Suppressor macrophage treated with lipopolysaccharide for 1 hour (primary cell): Measurements from ENCODE around the gene ATG2B.

Experiments used
- DNase-seq, 3 donors: peaks; one replicate each; pipeline ENCODE4 v3.0.0-alpha.2; 2020 to 2022

Gene ATG2B

GRCh38 chr14:96362965-96363750 lies at the start of gene ATG2B, which contains the start of gene GSKIP:
Gene ATG2B (minus strand): TSS chr14:96363341. CDS start chr14:96362976, 365 bp downstream.
Gene GSKIP (plus strand): TSS chr14:96363526. CDS start chr14:96382248, 18,722 bp downstream.
- DNase-seq, result peak; percentile 97 to 99 (median 99)

GRCh38 chr14:96410119-96410518 lies 47.0 kb upstream of the ATG2B start:
- no peak for DNase-seq

- DNase-seq, result no peak
Observed at GRCh38 chr14:96409701-96410100, 46.6 kb upstream of the ATG2B start.

GRCh38 chr14:96408608-96409007 lies 45.5 kb upstream of the ATG2B start:
- no peak for DNase-seq

GRCh38 chr14:96407935-96408570 lies 44.9 kb upstream of the ATG2B start:
- no peak for DNase-seq

- DNase-seq, result no peak
Observed at GRCh38 chr14:96405677-96406076, 42.5 kb upstream of the ATG2B start.

- DNase-seq, result no peak
Observed at GRCh38 chr14:96403409-96403808, 40.3 kb upstream of the ATG2B start.

GRCh38 chr14:96400495-96400894 lies 37.4 kb upstream of the ATG2B start:
- no peak for DNase-seq

- DNase-seq, result no peak
Observed at GRCh38 chr14:96399405-96399804, 36.3 kb upstream of the ATG2B start.

- DNase-seq, result no peak
Observed at GRCh38 chr14:96398921-96399320, 35.8 kb upstream of the ATG2B start.

- DNase-seq, result no peak
Observed at GRCh38 chr14:96398432-96398831, 35.3 kb upstream of the ATG2B start.

GRCh38 chr14:96394047-96394815 lies 31.1 kb upstream of the ATG2B start:
- DNase-seq, result no peak

GRCh38 chr14:96393071-96393691 lies 30.0 kb upstream of the ATG2B start:
- no peak for DNase-seq

GRCh38 chr14:96391293-96392118 lies 28.4 kb upstream of the ATG2B start:
- DNase-seq, result peak; percentile 97 to 100 (median 99)

- no peak for DNase-seq
Observed at GRCh38 chr14:96390965-96391292, 27.8 kb upstream of the ATG2B start.

GRCh38 chr14:96385385-96385784 lies 22.2 kb upstream of the ATG2B start:
- no peak for DNase-seq

- no peak for DNase-seq
Observed at GRCh38 chr14:96384740-96385139, 21.6 kb upstream of the ATG2B start.

GRCh38 chr14:96384053-96384452 lies 20.9 kb upstream of the ATG2B start:
- DNase-seq, result no peak

GRCh38 chr14:96383445-96383844 lies 20.3 kb upstream of the ATG2B start:
- DNase-seq, result no peak

- DNase-seq, result no peak
Observed at GRCh38 chr14:96380735-96381134, 17.6 kb upstream of the ATG2B start.

- no peak for DNase-seq
Observed at GRCh38 chr14:96376093-96376492, 13.0 kb upstream of the ATG2B start.

- no peak for DNase-seq
Observed at GRCh38 chr14:96373538-96373937, 10.4 kb upstream of the ATG2B start.
